Keratinocyte (primary cell): Measurements from ENCODE around the gene RGS7BP. TPM values are rescaled to one million over a fixed set of nuclear protein-coding genes. Genes with fewer than 3 reads are reported as not detected.

ENCODE experiments used
- DNase-seq: peaks from one replicate; pipeline ENCODE4 v3.0.0-alpha.2; 2011; ENCODE audit warnings: low read depth, missing footprints, low spot score
- FAIRE-seq: peaks from 2 replicates; lab custom pipeline; 2011; peaks lifted over from hg19 to GRCh38; lab: Jason Lieb, UNC
- H2AFZ ChIP-seq: 2 replicates; pipeline ENCODE4 v1.6.0; 2012; ENCODE audit warnings: low read length, control low read depth, inconsistent platforms; ENCODE audit not compliant: control insufficient read depth
- H3K27ac ChIP-seq: 2 replicates; pipeline ENCODE4 v1.5.1; 2011; ENCODE audit warnings: low read length; ENCODE audit not compliant: control insufficient read depth, insufficient read depth
- H3K27me3 ChIP-seq: 3 replicates; pipeline ENCODE4 v1.6.0; 2011; ENCODE audit warnings: low read length; ENCODE audit not compliant: control insufficient read depth, insufficient read depth; ENCODE audit errors: extremely low read depth
- H3K36me3 ChIP-seq, 2 experiments: 2 replicates in 1 of 2; 3 replicates in 1 of 2; pipeline ENCODE4 v1.5.1; 2011; ENCODE audit warnings: low read length in 2 of 2, mild to moderate bottlenecking in 1 of 2; ENCODE audit not compliant: control insufficient read depth in 2 of 2, insufficient read depth in 2 of 2; ENCODE audit errors: extremely low read depth in 1 of 2
- H3K4me1 ChIP-seq: 3 replicates; pipeline ENCODE4 v1.5.1; 2011; ENCODE audit warnings: low read length; ENCODE audit not compliant: control insufficient read depth, insufficient read depth; ENCODE audit errors: extremely low read depth
- H3K4me2 ChIP-seq: 3 replicates; pipeline ENCODE4 v1.6.0; 2011; ENCODE audit warnings: low read depth, low read length; ENCODE audit not compliant: control insufficient read depth, insufficient read depth; ENCODE audit errors: extremely low read depth
- H3K4me3 ChIP-seq, 3 experiments: fragments of 200-600 bp in 1 of 3; sonication (generic) in 1 of 3; 2 replicates in 2 of 3; 3 replicates in 1 of 3; pipeline ENCODE4 v1.5.1; 2011 to 2016; ENCODE audit warnings: low read length in 3 of 3, mild to moderate bottlenecking in 3 of 3, control low read depth in 2 of 3, inconsistent platforms in 1 of 3, low read depth in 1 of 3, mixed read lengths in 1 of 3, mixed run types in 1 of 3, moderate library complexity in 1 of 3; ENCODE audit not compliant: control insufficient read depth in 2 of 3, insufficient read depth in 2 of 3; ENCODE audit errors: extremely low read depth in 1 of 3
- H3K79me2 ChIP-seq: 2 replicates; pipeline ENCODE4 v1.6.0; 2012; ENCODE audit warnings: low read length; ENCODE audit not compliant: control insufficient read depth, insufficient read depth
- H3K9ac ChIP-seq: 3 replicates; pipeline ENCODE4 v1.6.0; 2011; ENCODE audit warnings: low read length; ENCODE audit not compliant: control insufficient read depth, insufficient read depth; ENCODE audit errors: extremely low read depth
- H3K9me1 ChIP-seq: 3 replicates; pipeline ENCODE4 v1.6.0; 2011; ENCODE audit warnings: low read length; ENCODE audit not compliant: control insufficient read depth, insufficient read depth; ENCODE audit errors: extremely low read depth
- H3K9me3 ChIP-seq: 2 replicates; pipeline ENCODE4 v1.5.1; 2012; ENCODE audit warnings: low read depth, low read length; ENCODE audit not compliant: control insufficient read depth
- H4K20me1 ChIP-seq: 3 replicates; pipeline ENCODE4 v1.6.0; 2011; ENCODE audit warnings: low read length; ENCODE audit not compliant: control insufficient read depth, insufficient read depth; ENCODE audit errors: extremely low read depth
- EZH2 ChIP-seq: IDR thresholded peaks from one replicate; pipeline ENCODE4 v1.6.1; 2012; ENCODE audit warnings: inconsistent platforms, mild to moderate bottlenecking, low read length, moderate library complexity
- dilution Hi-C: fragments of 300-500 bp; cut with MboI; formaldehyde crosslinking; loops from one replicate; pipeline ENCODE4 v1.7.0; 2020; ENCODE audit warnings: low sequenced_read_pairs; ENCODE audit not compliant: extremely low pct_ligation_motif_present
- polyA plus RNA-seq, 5 experiments: library from polyadenylated mRNA; depleted of rRNA in 3 of 5; stranded (reverse) in 3 of 5; stranded (forward) in 1 of 5; unstranded in 1 of 5; fragments of >200 nt; gene quantifications; 1 replicate in 1 of 5; 2 replicates in 3 of 5; 3 replicates in 1 of 5; pipeline versions ENCODE4 v1.2.1 to v1.2.3, GENCODE V29; 2011 to 2012; ENCODE audit warnings: missing spikeins in 2 of 5, low read depth in 1 of 5, low replicate concordance in 1 of 5
- TF ChIP-seq, protein P1 (sequence below), 3 experiments: IDR thresholded peaks in 1 of 3; conservative IDR thresholded peaks in 1 of 3; optimal IDR thresholded peaks in 1 of 3; 2 replicates in 2 of 3; 3 replicates in 1 of 3; pipeline versions ENCODE3 to v1.5.1; 2011; ENCODE audit warnings: low read length in 3 of 3, mild to moderate bottlenecking in 3 of 3, moderate library complexity in 2 of 3, control low read depth in 1 of 3, inconsistent platforms in 1 of 3; ENCODE audit not compliant: insufficient read depth in 2 of 3; ENCODE audit errors: extremely low read depth in 1 of 3

The RGS7BP gene
- polyA plus RNA-seq, 1 donor (not counting 4 experiments of a cell fraction or from before 2014, with no cell fraction given): not detected

GRCh38 chr5:64594601-64595000 is 88.8 kb downstream of the RGS7BP start:
- Histone ChIP-seq H3K79me2 (no peaks in the 10 kb centered on the region), H3K9me3 (no peaks in the 10 kb centered on the region), H3K27ac (no peak overlapping the region), H3K9ac (no peak overlapping the region), H3K4me3 (no peak overlapping the region), H4K20me1 (no peaks in the 10 kb centered on the region), H3K36me3 (no peaks in the 10 kb centered on the region), H3K9me1 (no peaks in the 10 kb centered on the region), H3K4me2 (no peak overlapping the region), H2AFZ (no peak overlapping the region), H3K27me3 (peaks cover 4% of the 10 kb centered on the region), H3K4me1 (no peaks in the 10 kb centered on the region)
- no peak for DNase-seq
- dilution Hi-C loops: no loop called here
- FAIRE-seq: no peak
- TF ChIP-seq, protein P1, sequence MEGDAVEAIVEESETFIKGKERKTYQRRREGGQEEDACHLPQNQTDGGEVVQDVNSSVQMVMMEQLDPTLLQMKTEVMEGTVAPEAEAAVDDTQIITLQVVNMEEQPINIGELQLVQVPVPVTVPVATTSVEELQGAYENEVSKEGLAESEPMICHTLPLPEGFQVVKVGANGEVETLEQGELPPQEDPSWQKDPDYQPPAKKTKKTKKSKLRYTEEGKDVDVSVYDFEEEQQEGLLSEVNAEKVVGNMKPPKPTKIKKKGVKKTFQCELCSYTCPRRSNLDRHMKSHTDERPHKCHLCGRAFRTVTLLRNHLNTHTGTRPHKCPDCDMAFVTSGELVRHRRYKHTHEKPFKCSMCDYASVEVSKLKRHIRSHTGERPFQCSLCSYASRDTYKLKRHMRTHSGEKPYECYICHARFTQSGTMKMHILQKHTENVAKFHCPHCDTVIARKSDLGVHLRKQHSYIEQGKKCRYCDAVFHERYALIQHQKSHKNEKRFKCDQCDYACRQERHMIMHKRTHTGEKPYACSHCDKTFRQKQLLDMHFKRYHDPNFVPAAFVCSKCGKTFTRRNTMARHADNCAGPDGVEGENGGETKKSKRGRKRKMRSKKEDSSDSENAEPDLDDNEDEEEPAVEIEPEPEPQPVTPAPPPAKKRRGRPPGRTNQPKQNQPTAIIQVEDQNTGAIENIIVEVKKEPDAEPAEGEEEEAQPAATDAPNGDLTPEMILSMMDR (optimal IDR thresholded peaks at IDR 0.05 in 1 of 3, IDR thresholded peaks at IDR 0.05 in 1 of 3, conservative IDR thresholded peaks at IDR 0.05 in 1 of 3; ENCODE audit: extremely low read depth in 1 of 3, insufficient read depth in 2 of 3, low read length in 3 of 3): no peak
- TF ChIP-seq EZH2: no peak

- Histone ChIP-seq H3K27me3 (peaks cover 4% of the 10 kb centered on the region), H3K4me2 (no peak overlapping the region), H3K36me3 (no peaks in the 10 kb centered on the region), H3K9ac (no peak overlapping the region), H3K27ac (no peak overlapping the region), H2AFZ (no peak overlapping the region), H3K9me3 (no peaks in the 10 kb centered on the region), H3K79me2 (no peaks in the 10 kb centered on the region), H3K9me1 (no peaks in the 10 kb centered on the region), H4K20me1 (no peaks in the 10 kb centered on the region), H3K4me3 (no peak overlapping the region), H3K4me1 (no peaks in the 10 kb centered on the region)
- TF ChIP-seq EZH2: no peak
- TF ChIP-seq, protein P1 (optimal IDR thresholded peaks at IDR 0.05 in 1 of 3, IDR thresholded peaks at IDR 0.05 in 1 of 3, conservative IDR thresholded peaks at IDR 0.05 in 1 of 3; ENCODE audit: extremely low read depth in 1 of 3, insufficient read depth in 2 of 3, low read length in 3 of 3): peak in 1 of 3 experiments; percentile 25
- DNase-seq: no peak
- FAIRE-seq: no peak
- dilution Hi-C loops: no loop called here
Observed at GRCh38 chr5:64595031-64595855, 89.4 kb downstream of the RGS7BP start.
